HG03095 (cell line): ENCODE measurements around the gene NLRP13.

Source experiments
- ATAC-seq: cut with Tn5 transposase; IDR thresholded peaks from one replicate; pipeline ENCODE4 v1.9.1; 2021; ENCODE audit warnings: moderate library complexity; ENCODE audit not compliant: unreplicated experiment

Gene NLRP13

GRCh38 chr19:55907286-55907685, 24.9 kb downstream of the NLRP13 start:
- ATAC-seq, result no peak

GRCh38 chr19:55902080-55902751, 29.9 kb downstream of the NLRP13 start:
- ATAC-seq, result no peak

GRCh38 chr19:55901369-55902079, 30.6 kb downstream of the NLRP13 start:
- ATAC-seq, result no peak

GRCh38 chr19:55898911-55899310, 33.2 kb downstream of the NLRP13 start:
- no peak for ATAC-seq

- no peak for ATAC-seq
These were observed 49.5 kb downstream of the NLRP13 start for GRCh38 chr19:55882626-55883025.

GRCh38 chr19:55877211-55877610, 54.9 kb downstream of the NLRP13 start:
- no peak for ATAC-seq

GRCh38 chr19:55870736-55871135, 61.4 kb downstream of the NLRP13 start:
- no peak for ATAC-seq

- ATAC-seq, result no peak
These were observed 65.0 kb downstream of the NLRP13 start for GRCh38 chr19:55867101-55867500.

GRCh38 chr19:55866521-55866920, 65.6 kb downstream of the NLRP13 start:
- ATAC-seq, result no peak

- no peak for ATAC-seq
These were observed 73.2 kb downstream of the NLRP13 start for GRCh38 chr19:55858969-55859368.

GRCh38 chr19:55858401-55858800, 73.7 kb downstream of the NLRP13 start:
- ATAC-seq, result no peak

GRCh38 chr19:55857974-55858373, 74.2 kb downstream of the NLRP13 start:
- ATAC-seq, result no peak

GRCh38 chr19:55857149-55857548, 75.0 kb downstream of the NLRP13 start:
- ATAC-seq, result no peak

GRCh38 chr19:55855160-55855559, 77.0 kb downstream of the NLRP13 start:
- ATAC-seq, result no peak
